OCI-LY7 (cell line): Measurements from ENCODE around the gene MYBBP1A. TPM values are rescaled to one million over a fixed set of nuclear protein-coding genes. Genes with fewer than 3 reads are reported as not detected.

Experiments
- BruUV-seq: library from RNA; stranded (reverse); fragments of 400-500 nt; replicated peaks from 2 replicates; lab custom pipeline; 2021; lab: Mats Ljungman, UMichigan
- CTCF ChIA-PET: fragments of 300-600 bp; sonication (Branson Sonifier 250); formaldehyde crosslinking; loops from one replicate; lab custom pipeline; 2022; ENCODE audit warnings: antibody characterized with exemption; ENCODE audit not compliant: unreplicated experiment; lab: Charles Lee
- POLR2A ChIA-PET: fragments of 300-600 bp; sonication (Branson Sonifier 250); formaldehyde crosslinking; loops from one replicate; lab custom pipeline; 2022; ENCODE audit warnings: antibody characterized with exemption; lab: Charles Lee
- DNase-seq: peaks from one replicate; pipeline ENCODE4 v3.0.0-alpha.2; 2015; ENCODE audit warnings: low spot score
- H2AFZ ChIP-seq: fragments of 200-600 bp; sonication (generic), shearing (Covaris generic); 2 replicates; pipeline ENCODE4 v1.6.1; 2014; ENCODE audit warnings: mild to moderate bottlenecking, antibody characterized with exemption, low read length, moderate library complexity
- H3K27ac ChIP-seq: fragments of 200-600 bp; sonication (generic); 2 replicates; pipeline ENCODE4 v1.5.1; 2014; ENCODE audit warnings: mixed run types, low read depth, mild to moderate bottlenecking, moderate library complexity, low read length, inconsistent platforms; ENCODE audit not compliant: poor library complexity, severe bottlenecking
- H3K36me3 ChIP-seq: fragments of 200-600 bp; sonication (generic); 2 replicates; pipeline ENCODE4 v1.6.1; 2014; ENCODE audit warnings: mild to moderate bottlenecking, antibody characterized with exemption, low read length, moderate library complexity, mixed read lengths; ENCODE audit not compliant: insufficient read depth
- H3K4me1 ChIP-seq: fragments of 200-600 bp; sonication (generic); 2 replicates; pipeline ENCODE4 v1.5.1; 2014; ENCODE audit warnings: mild to moderate bottlenecking, low read length; ENCODE audit not compliant: insufficient read depth, poor library complexity, severe bottlenecking
- H3K4me2 ChIP-seq: fragments of 200-600 bp; sonication (generic); 2 replicates; pipeline ENCODE4 v1.6.1; 2014; ENCODE audit warnings: mild to moderate bottlenecking, low read length
- H3K4me3 ChIP-seq: fragments of 200-600 bp; sonication (generic); 2 replicates; pipeline ENCODE4 v1.5.1; 2014; ENCODE audit warnings: mild to moderate bottlenecking, low read depth, low read length; ENCODE audit not compliant: poor library complexity, severe bottlenecking
- H3K79me2 ChIP-seq: fragments of 200-600 bp; sonication (generic); 2 replicates; pipeline ENCODE4 v1.6.1; 2016; ENCODE audit warnings: low read depth, mild to moderate bottlenecking, low read length, moderate library complexity, mixed read lengths; ENCODE audit not compliant: insufficient read depth
- H3K9me2 ChIP-seq: fragments of 200-600 bp; sonication (generic); 2 replicates; pipeline ENCODE4 v1.6.1; 2016; ENCODE audit warnings: mild to moderate bottlenecking, low read length, mixed read lengths; ENCODE audit not compliant: insufficient read depth
- H3K9me3 ChIP-seq: fragments of 200-600 bp; sonication (generic); 2 replicates; pipeline ENCODE4 v1.6.1; 2014; ENCODE audit warnings: mild to moderate bottlenecking, mixed run types, low read length, mixed read lengths
- H4K20me1 ChIP-seq: fragments of 200-600 bp; sonication (generic); 2 replicates; pipeline ENCODE4 v1.6.1; 2014; ENCODE audit warnings: mild to moderate bottlenecking, antibody characterized with exemption, low read length, moderate library complexity, mixed read lengths; ENCODE audit not compliant: insufficient read depth
- CTCF ChIP-seq: fragments of 200-600 bp; sonication (generic); conservative IDR thresholded peaks from 2 replicates; pipeline ENCODE4 v1.5.1; 2014; ENCODE audit warnings: mild to moderate bottlenecking, antibody characterized with exemption, low read length, moderate library complexity, mixed read lengths
- EZH2phosphoT487 ChIP-seq: fragments of 200-600 bp; sonication (generic); IDR thresholded peaks from 2 replicates; pipeline ENCODE4 v1.6.1; 2018; ENCODE audit warnings: low read depth, borderline replicate concordance, mild to moderate bottlenecking, mixed run types, antibody characterized with exemption, low read length, moderate library complexity, mixed read lengths
- intact Hi-C: fragments of 100-400 bp; cut with micrococcal nuclease; formaldehyde crosslinking; loops from one replicate; pipeline ENCODE4 v1.10.0; 2022; ENCODE audit not compliant: unreplicated experiment
- total RNA-seq, 2 experiments: library from RNA; depleted of rRNA in 1 of 2; stranded (reverse); fragments of >200 nt in 1 of 2; shearing (Covaris generic) in 1 of 2; gene quantifications; 2 replicates each; pipeline ENCODE4 v1.2.3, GENCODE V29; 2014 to 2022

Gene MYBBP1A
- total RNA-seq, 2 experiments from 2014 or later = 131 to 142 TPM

GRCh38 chr17:4535667-4536258 is 19.4 kb downstream of the MYBBP1A start:
- no peak overlapping the region for H3K4me2 ChIP-seq
- no peak overlapping the region for H3K4me3 ChIP-seq
- no peak overlapping the region for H3K27ac ChIP-seq
- POLR2A ChIA-PET = no interaction called here
- peaks cover 7% of the 10 kb centered on the region for H3K4me1 ChIP-seq
- no peaks in the 10 kb centered on the region for H4K20me1 ChIP-seq
- intact Hi-C loops = no loop called here
- peaks cover 43% of the 10 kb centered on the region for H3K36me3 ChIP-seq
- no TSS peak for BruUV-seq
- H3K9me2 ChIP-seq = no peaks in the 10 kb centered on the region
- H2AFZ ChIP-seq = no peak overlapping the region
- DNase-seq = no peak
- no peaks in the 10 kb centered on the region for H3K9me3 ChIP-seq
- H3K79me2 ChIP-seq = no peaks in the 10 kb centered on the region
- CTCF ChIA-PET = interaction anchor here (1.3 kb wide), 1 partner anchor 12 kb away, joined by 6 read pairs; no protein-coding TSS in a partner anchor
- TF ChIP-seq CTCF (no peak), EZH2phosphoT487 (no peak)

- peaks cover 7% of the 10 kb centered on the region for H3K4me1 ChIP-seq
- H3K27ac ChIP-seq = no peak overlapping the region
- H2AFZ ChIP-seq = no peak overlapping the region
- DNase-seq = no peak
- H3K9me2 ChIP-seq = no peaks in the 10 kb centered on the region
- H3K79me2 ChIP-seq = no peaks in the 10 kb centered on the region
- H3K4me2 ChIP-seq = no peak overlapping the region
- no peak for TF ChIP-seq CTCF
- TF ChIP-seq EZH2phosphoT487 = no peak
- no TSS peak for BruUV-seq
- CTCF ChIA-PET = interaction anchor here (1.3 kb wide), 1 partner anchor 12 kb away, joined by 6 read pairs; no protein-coding TSS in a partner anchor
- intact Hi-C loops = no loop called here
- no peaks in the 10 kb centered on the region for H4K20me1 ChIP-seq
- H3K36me3 ChIP-seq = peaks cover 36% of the 10 kb centered on the region
- H3K9me3 ChIP-seq = no peaks in the 10 kb centered on the region
- H3K4me3 ChIP-seq = no peak overlapping the region
- POLR2A ChIA-PET = no interaction called here
These were observed 20.1 kb downstream of the MYBBP1A start for GRCh38 chr17:4534928-4535666.

- BruUV-seq = no TSS peak
- intact Hi-C loops = no loop called here
- CTCF ChIA-PET = interaction anchor here (1.3 kb wide), 1 partner anchor 11 kb away, joined by 6 read pairs; no protein-coding TSS in a partner anchor
- H3K4me3 ChIP-seq = no peak overlapping the region
- H2AFZ ChIP-seq = no peak overlapping the region
- peaks cover 7% of the 10 kb centered on the region for H3K4me1 ChIP-seq
- no peaks in the 10 kb centered on the region for H4K20me1 ChIP-seq
- POLR2A ChIA-PET = no interaction called here
- no peaks in the 10 kb centered on the region for H3K9me2 ChIP-seq
- DNase-seq = no peak
- no peak for TF ChIP-seq EZH2phosphoT487
- TF ChIP-seq CTCF = no peak
- H3K36me3 ChIP-seq = peaks cover 30% of the 10 kb centered on the region
- no peaks in the 10 kb centered on the region for H3K9me3 ChIP-seq
- no peaks in the 10 kb centered on the region for H3K79me2 ChIP-seq
- H3K27ac ChIP-seq = no peak overlapping the region
- H3K4me2 ChIP-seq = no peak overlapping the region
These were observed 20.7 kb downstream of the MYBBP1A start for GRCh38 chr17:4534515-4534914.
